ENCODE measurements around the gene CACNB4. TPM values are rescaled to one million over a fixed set of nuclear protein-coding genes. Genes with fewer than 3 reads are reported as not detected.

Gene CACNB4
- total and polyA plus RNA-seq, 10 of the 15 experiments (the other 5 are each of a cell fraction or from before 2014, with no cell fraction given) = 2.0 to 21.6 (median 9.3) TPM

DNA sequence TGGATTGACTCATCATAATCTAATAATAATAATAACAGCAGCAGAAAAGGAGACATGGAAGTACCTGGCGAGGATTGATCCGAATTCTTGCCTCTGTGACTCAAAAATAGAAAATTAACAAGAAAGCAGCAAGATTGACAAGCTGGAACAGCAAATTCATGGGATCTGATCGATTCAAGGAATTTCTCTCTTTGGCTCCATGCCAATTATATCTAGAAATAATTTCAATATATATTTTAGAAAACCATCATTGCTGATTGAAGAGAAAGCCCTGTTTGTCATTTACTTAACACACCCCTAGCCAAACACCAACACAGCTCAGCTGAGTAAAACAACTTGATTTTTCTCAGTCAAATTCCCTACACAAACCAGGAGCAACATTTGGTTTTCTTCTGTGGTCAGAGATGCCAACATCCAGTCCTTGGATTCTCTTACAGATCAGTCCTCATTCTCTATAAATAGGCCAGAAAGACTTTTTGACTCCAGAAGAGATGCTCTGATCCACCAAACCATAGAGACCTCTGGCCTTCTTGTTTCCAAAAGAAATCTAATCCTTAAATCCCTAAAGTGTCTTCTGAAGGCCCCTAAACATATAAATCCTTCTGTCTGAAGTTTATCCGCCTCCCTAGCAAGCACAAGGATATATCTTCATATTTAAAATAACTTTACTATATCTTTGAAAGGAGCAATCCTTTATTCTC is 129.9 kb downstream of the CACNB4 start (continued):
- TF ChIP-seq, protein P1, sequence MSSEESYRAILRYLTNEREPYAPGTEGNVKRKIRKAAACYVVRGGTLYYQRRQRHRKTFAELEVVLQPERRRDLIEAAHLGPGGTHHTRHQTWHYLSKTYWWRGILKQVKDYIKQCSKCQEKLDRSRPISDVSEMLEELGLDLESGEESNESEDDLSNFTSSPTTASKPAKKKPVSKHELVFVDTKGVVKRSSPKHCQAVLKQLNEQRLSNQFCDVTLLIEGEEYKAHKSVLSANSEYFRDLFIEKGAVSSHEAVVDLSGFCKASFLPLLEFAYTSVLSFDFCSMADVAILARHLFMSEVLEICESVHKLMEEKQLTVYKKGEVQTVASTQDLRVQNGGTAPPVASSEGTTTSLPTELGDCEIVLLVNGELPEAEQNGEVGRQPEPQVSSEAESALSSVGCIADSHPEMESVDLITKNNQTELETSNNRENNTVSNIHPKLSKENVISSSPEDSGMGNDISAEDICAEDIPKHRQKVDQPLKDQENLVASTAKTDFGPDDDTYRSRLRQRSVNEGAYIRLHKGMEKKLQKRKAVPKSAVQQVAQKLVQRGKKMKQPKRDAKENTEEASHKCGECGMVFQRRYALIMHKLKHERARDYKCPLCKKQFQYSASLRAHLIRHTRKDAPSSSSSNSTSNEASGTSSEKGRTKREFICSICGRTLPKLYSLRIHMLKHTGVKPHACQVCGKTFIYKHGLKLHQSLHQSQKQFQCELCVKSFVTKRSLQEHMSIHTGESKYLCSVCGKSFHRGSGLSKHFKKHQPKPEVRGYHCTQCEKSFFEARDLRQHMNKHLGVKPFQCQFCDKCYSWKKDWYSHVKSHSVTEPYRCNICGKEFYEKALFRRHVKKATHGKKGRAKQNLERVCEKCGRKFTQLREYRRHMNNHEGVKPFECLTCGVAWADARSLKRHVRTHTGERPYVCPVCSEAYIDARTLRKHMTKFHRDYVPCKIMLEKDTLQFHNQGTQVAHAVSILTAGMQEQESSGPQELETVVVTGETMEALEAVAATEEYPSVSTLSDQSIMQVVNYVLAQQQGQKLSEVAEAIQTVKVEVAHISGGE (CRISPR knock-in tag; IDR thresholded peaks at IDR 0.05) = no peak
- TF ChIP-seq JUND (IDR thresholded peaks at IDR 0.05; ENCODE audit: low read depth, low read length) (no peak), CHD4 (IDR thresholded peaks at IDR 0.05) (no peak), NR2F1 (conservative IDR thresholded peaks at IDR 0.05) (no peak), TAF1 (IDR thresholded peaks at IDR 0.05; ENCODE audit: borderline replicate concordance, low read depth, low read length) (no peak), ZSCAN29 (IDR thresholded peaks at IDR 0.05) (no peak), IKZF1 (conservative IDR thresholded peaks at IDR 0.05) (no peak), ZNF274 (IDR thresholded peaks at IDR 0.05; ENCODE audit: insufficient read depth, insufficient read length) (no peak)
- TF ChIP-seq, protein P2, sequence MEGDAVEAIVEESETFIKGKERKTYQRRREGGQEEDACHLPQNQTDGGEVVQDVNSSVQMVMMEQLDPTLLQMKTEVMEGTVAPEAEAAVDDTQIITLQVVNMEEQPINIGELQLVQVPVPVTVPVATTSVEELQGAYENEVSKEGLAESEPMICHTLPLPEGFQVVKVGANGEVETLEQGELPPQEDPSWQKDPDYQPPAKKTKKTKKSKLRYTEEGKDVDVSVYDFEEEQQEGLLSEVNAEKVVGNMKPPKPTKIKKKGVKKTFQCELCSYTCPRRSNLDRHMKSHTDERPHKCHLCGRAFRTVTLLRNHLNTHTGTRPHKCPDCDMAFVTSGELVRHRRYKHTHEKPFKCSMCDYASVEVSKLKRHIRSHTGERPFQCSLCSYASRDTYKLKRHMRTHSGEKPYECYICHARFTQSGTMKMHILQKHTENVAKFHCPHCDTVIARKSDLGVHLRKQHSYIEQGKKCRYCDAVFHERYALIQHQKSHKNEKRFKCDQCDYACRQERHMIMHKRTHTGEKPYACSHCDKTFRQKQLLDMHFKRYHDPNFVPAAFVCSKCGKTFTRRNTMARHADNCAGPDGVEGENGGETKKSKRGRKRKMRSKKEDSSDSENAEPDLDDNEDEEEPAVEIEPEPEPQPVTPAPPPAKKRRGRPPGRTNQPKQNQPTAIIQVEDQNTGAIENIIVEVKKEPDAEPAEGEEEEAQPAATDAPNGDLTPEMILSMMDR (IDR thresholded peaks at IDR 0.05 in 2 of 3, conservative IDR thresholded peaks at IDR 0.05 in 1 of 3; ENCODE audit: control insufficient read depth in 2 of 3, extremely low read depth in 1 of 3, insufficient read depth in 1 of 3, low read depth in 3 of 3, low read length in 3 of 3) = no peak
